WTC11 (cell line): Measurements from ENCODE around the gene SLC35G3. TPM values are rescaled to one million over a fixed set of nuclear protein-coding genes. Genes with fewer than 3 reads are reported as not detected.

Source experiments
- ATAC-seq: fragments of 200-7000 bp; cut with Tn5 transposase; 2 replicates; pipeline ENCODE4 v1.10.0; 2021; ENCODE audit warnings: mild to moderate bottlenecking, moderate library complexity
- CTCF ChIA-PET: fragments of 300-600 bp; sonication (Branson Sonifier 250); formaldehyde crosslinking; loops from one replicate; lab custom pipeline; 2021; ENCODE audit warnings: antibody characterized with exemption; lab: Charles Lee
- POLR2A ChIA-PET: fragments of 350-600 bp; sonication (Branson Sonifier 250); formaldehyde crosslinking; loops from one replicate; lab custom pipeline; 2021; ENCODE audit warnings: antibody characterized with exemption; lab: Charles Lee
- DNase-seq: peaks from one replicate; pipeline ENCODE4 v3.0.0; 2021; ENCODE audit warnings: low spot score
- H3K27ac Mint-ChIP-seq: 2 replicates; pipeline ENCODE4 v1.8.0; 2021; ENCODE audit warnings: mixed read lengths
- H3K27me3 Mint-ChIP-seq: 2 replicates; pipeline ENCODE4 v1.8.0; 2021; ENCODE audit warnings: low read depth, mild to moderate bottlenecking, moderate library complexity, mixed read lengths
- H3K36me3 Mint-ChIP-seq: 2 replicates; pipeline ENCODE4 v1.8.0; 2021; ENCODE audit warnings: mixed read lengths
- H3K4me1 Mint-ChIP-seq: 2 replicates; pipeline ENCODE4 v1.8.0; 2022; ENCODE audit warnings: mixed read lengths
- H3K4me3 Mint-ChIP-seq: 2 replicates; pipeline ENCODE4 v1.8.0; 2021; ENCODE audit warnings: mild to moderate bottlenecking, moderate library complexity, mixed read lengths
- H3K9me3 Mint-ChIP-seq: 2 replicates; pipeline ENCODE4 v1.8.0; 2021; ENCODE audit warnings: mixed read lengths
- ATF1 ChIP-seq: sonication (generic); formaldehyde crosslinking; IDR thresholded peaks from 2 replicates; pipeline ENCODE4 v1.8.1; 2023; ENCODE audit warnings: mild to moderate bottlenecking, moderate library complexity, missing genetic modification reagents
- ATF3 ChIP-seq: sonication (generic); formaldehyde crosslinking; conservative IDR thresholded peaks from 2 replicates; pipeline ENCODE4 v1.8.1; 2022; ENCODE audit warnings: mild to moderate bottlenecking, missing genetic modification reagents
- CBFB ChIP-seq: sonication (generic); formaldehyde crosslinking; IDR thresholded peaks from 2 replicates; pipeline ENCODE4 v1.8.1; 2022; ENCODE audit warnings: mild to moderate bottlenecking, low read depth, missing genetic modification reagents
- CREM ChIP-seq: sonication (generic); formaldehyde crosslinking; IDR thresholded peaks from 2 replicates; pipeline ENCODE4 v1.8.1; 2022; ENCODE audit warnings: mild to moderate bottlenecking, missing genetic modification reagents, moderate library complexity
- CTCF ChIP-seq: fragments of 200-600 bp; IDR thresholded peaks from 2 replicates; pipeline ENCODE4 v1.8.0; 2022; ENCODE audit warnings: antibody characterized with exemption
- ELF4 ChIP-seq: sonication (generic); formaldehyde crosslinking; IDR thresholded peaks from 2 replicates; pipeline ENCODE4 v1.8.1; 2022; ENCODE audit warnings: low read depth, mild to moderate bottlenecking, moderate library complexity, missing genetic modification reagents
- FOXK1 ChIP-seq: sonication (generic); formaldehyde crosslinking; IDR thresholded peaks from 2 replicates; pipeline ENCODE4 v1.8.0; 2022; ENCODE audit warnings: mild to moderate bottlenecking, moderate library complexity, missing genetic modification reagents
- GRHL2 ChIP-seq: fragments of 250-450 bp; sonication (Bioruptor Pico); IDR thresholded peaks from 2 replicates; pipeline ENCODE4 v1.8.0; 2022; ENCODE audit warnings: mild to moderate bottlenecking, moderate library complexity; ENCODE audit not compliant: insufficient replicate concordance, severe bottlenecking
- MXD4 ChIP-seq: fragments of 250-450 bp; sonication (Bioruptor Pico); IDR thresholded peaks from 2 replicates; pipeline ENCODE4 v1.8.0; 2021; ENCODE audit warnings: mild to moderate bottlenecking, moderate library complexity, borderline replicate concordance
- MYBL2 ChIP-seq: sonication (generic); formaldehyde crosslinking; IDR thresholded peaks from 2 replicates; pipeline ENCODE4 v1.8.1; 2023; ENCODE audit warnings: mild to moderate bottlenecking, moderate library complexity, missing genetic modification reagents
- PRRX2 ChIP-seq: fragments of 250-450 bp; sonication (Bioruptor Pico); IDR thresholded peaks from 2 replicates; pipeline ENCODE4 v1.8.0; 2021; ENCODE audit warnings: mild to moderate bottlenecking
- SMAD3 ChIP-seq: sonication (generic); formaldehyde crosslinking; IDR thresholded peaks from 2 replicates; pipeline ENCODE4 v1.8.0; 2022; ENCODE audit warnings: missing genetic modification reagents, mild to moderate bottlenecking, borderline replicate concordance
- SOX15 ChIP-seq: fragments of 250-450 bp; sonication (Bioruptor Pico); IDR thresholded peaks from 2 replicates; pipeline ENCODE4 v1.9.0; 2021; ENCODE audit warnings: mild to moderate bottlenecking
- USF2 ChIP-seq: sonication (generic); formaldehyde crosslinking; IDR thresholded peaks from 2 replicates; pipeline ENCODE4 v1.8.1; 2023; ENCODE audit warnings: mild to moderate bottlenecking, missing genetic modification reagents, moderate library complexity
- ZNF138 ChIP-seq: sonication (generic); formaldehyde crosslinking; conservative IDR thresholded peaks from 2 replicates; pipeline ENCODE4 v1.8.1; 2022; ENCODE audit warnings: mild to moderate bottlenecking, moderate library complexity, missing genetic modification reagents
- ZNF416 ChIP-seq: fragments of 250-450 bp; sonication (Bioruptor Pico); IDR thresholded peaks from 2 replicates; pipeline ENCODE4 v1.9.0; 2021; ENCODE audit warnings: mild to moderate bottlenecking, inconsistent platforms
- total RNA-seq: library from RNA; stranded (reverse); gene quantifications from 3 replicates; pipeline ENCODE4 v1.2.3, GENCODE V29; 2021
- TF ChIP-seq, protein P1 (sequence below): sonication (generic); formaldehyde crosslinking; IDR thresholded peaks from 2 replicates; pipeline ENCODE4 v1.8.1; 2022; ENCODE audit warnings: low read depth, missing genetic modification reagents, borderline replicate concordance
- TF ChIP-seq, protein P2 (sequence below): fragments of 250-450 bp; sonication (Bioruptor Pico); IDR thresholded peaks from 2 replicates; pipeline ENCODE4 v1.9.0; 2021; ENCODE audit warnings: mild to moderate bottlenecking
- TF ChIP-seq, protein P3 (sequence below): sonication (generic); formaldehyde crosslinking; IDR thresholded peaks from 2 replicates; pipeline ENCODE4 v1.8.1; 2023; ENCODE audit warnings: mild to moderate bottlenecking, missing genetic modification reagents
- TF ChIP-seq, protein P4 (sequence below): sonication (generic); formaldehyde crosslinking; IDR thresholded peaks from 2 replicates; pipeline ENCODE4 v1.8.0; 2022; ENCODE audit warnings: mild to moderate bottlenecking, missing genetic modification reagents
- TF ChIP-seq, protein P5 (sequence below): sonication (generic); formaldehyde crosslinking; IDR thresholded peaks from 2 replicates; pipeline ENCODE4 v1.8.1; 2022; ENCODE audit warnings: mild to moderate bottlenecking, moderate library complexity, missing genetic modification reagents

The SLC35G3 gene
- total RNA-seq, 1 experiment from 2014 or later = not detected

DNA sequence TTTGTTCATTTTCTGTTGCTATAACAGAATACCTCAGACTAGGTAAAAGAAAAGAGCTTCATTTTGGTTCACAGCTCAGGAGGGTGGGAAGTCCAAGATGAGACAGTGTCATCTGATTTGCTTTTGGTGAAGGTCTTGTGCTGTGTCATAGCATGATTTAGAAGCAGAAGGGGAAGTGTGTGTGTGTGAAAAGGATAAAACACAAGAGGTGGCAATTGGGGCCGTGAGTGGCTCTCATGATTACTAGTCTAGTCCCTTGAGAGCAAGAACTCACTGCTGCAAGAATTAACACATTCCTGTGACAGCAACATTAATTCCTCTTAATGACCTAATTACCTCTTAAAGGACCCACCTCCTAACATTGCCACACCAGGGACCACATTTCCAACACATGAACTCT is 8.3 kb downstream of the SLC35G3 start (continued):
- TF ChIP-seq USF2 (CRISPR knock-in tag) (no peak), ZNF416 (no peak), ATF3 (CRISPR knock-in tag) (no peak), CTCF (no peak), MXD4 (CRISPR knock-in tag) (no peak)
- TF ChIP-seq, protein P1, sequence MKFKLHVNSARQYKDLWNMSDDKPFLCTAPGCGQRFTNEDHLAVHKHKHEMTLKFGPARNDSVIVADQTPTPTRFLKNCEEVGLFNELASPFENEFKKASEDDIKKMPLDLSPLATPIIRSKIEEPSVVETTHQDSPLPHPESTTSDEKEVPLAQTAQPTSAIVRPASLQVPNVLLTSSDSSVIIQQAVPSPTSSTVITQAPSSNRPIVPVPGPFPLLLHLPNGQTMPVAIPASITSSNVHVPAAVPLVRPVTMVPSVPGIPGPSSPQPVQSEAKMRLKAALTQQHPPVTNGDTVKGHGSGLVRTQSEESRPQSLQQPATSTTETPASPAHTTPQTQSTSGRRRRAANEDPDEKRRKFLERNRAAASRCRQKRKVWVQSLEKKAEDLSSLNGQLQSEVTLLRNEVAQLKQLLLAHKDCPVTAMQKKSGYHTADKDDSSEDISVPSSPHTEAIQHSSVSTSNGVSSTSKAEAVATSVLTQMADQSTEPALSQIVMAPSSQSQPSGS (CRISPR knock-in tag) = no peak
- TF ChIP-seq, protein P2, sequence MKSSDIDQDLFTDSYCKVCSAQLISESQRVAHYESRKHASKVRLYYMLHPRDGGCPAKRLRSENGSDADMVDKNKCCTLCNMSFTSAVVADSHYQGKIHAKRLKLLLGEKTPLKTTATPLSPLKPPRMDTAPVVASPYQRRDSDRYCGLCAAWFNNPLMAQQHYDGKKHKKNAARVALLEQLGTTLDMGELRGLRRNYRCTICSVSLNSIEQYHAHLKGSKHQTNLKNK (CRISPR knock-in tag) = no peak
- TF ChIP-seq, protein P3, sequence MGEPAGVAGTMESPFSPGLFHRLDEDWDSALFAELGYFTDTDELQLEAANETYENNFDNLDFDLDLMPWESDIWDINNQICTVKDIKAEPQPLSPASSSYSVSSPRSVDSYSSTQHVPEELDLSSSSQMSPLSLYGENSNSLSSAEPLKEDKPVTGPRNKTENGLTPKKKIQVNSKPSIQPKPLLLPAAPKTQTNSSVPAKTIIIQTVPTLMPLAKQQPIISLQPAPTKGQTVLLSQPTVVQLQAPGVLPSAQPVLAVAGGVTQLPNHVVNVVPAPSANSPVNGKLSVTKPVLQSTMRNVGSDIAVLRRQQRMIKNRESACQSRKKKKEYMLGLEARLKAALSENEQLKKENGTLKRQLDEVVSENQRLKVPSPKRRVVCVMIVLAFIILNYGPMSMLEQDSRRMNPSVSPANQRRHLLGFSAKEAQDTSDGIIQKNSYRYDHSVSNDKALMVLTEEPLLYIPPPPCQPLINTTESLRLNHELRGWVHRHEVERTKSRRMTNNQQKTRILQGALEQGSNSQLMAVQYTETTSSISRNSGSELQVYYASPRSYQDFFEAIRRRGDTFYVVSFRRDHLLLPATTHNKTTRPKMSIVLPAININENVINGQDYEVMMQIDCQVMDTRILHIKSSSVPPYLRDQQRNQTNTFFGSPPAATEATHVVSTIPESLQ = no peak
- TF ChIP-seq, all 79 proteins: peak for 0

DNA sequence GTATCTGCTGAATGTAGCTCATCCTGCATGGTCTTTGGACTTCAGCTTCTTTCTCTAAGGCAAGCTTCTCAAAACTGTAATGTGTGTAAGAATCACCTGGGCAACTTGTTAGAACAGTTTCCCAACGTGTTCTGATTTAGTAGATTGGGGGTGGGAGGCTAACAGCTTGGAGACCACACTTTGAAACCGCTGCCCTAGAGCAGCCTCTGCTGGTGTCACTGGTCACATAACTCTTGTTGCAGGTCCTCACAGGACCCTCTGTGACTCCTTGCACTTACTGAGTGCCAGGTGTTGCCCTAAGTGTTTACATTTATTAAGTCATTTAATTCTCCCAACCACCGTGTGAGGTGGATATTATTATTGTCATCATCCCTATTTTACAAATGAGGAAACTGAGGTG is 9.9 kb downstream of the SLC35G3 start:
- Mint-ChIP-seq H3K4me3 (no peak overlapping the region), H3K27me3 (peaks cover 16% of the 10 kb centered on the region), H3K27ac (no peak overlapping the region), H3K36me3 (no peaks in the 10 kb centered on the region), H3K4me1 (no peaks in the 10 kb centered on the region), H3K9me3 (peaks cover 6% of the 10 kb centered on the region)
- ATAC-seq (0 out of 2 replicates have a peak, but pooled peaks have one; percentile 22), DNase-seq (no peak)
- ChIA-PET POLR2A (interaction anchor here (0.7 kb wide), 1 partner anchor 1510 kb away, joined by 3 read pairs; no protein-coding TSS in a partner anchor), CTCF (interaction anchor here (0.6 kb wide), 1 partner anchor 354 kb away, joined by 3 read pairs; no protein-coding TSS in a partner anchor)
- TF ChIP-seq CREM (CRISPR knock-in tag) (no peak), GRHL2 (CRISPR knock-in tag) (no peak), ZNF416 (no peak), ATF3 (CRISPR knock-in tag) (no peak), MYBL2 (no peak), ZNF138 (no peak), ATF1 (CRISPR knock-in tag) (no peak), CBFB (CRISPR knock-in tag) (no peak), SMAD3 (no peak), FOXK1 (CRISPR knock-in tag) (no peak), PRRX2 (CRISPR knock-in tag) (no peak), ELF4 (CRISPR knock-in tag) (no peak), SOX15 (CRISPR knock-in tag) (no peak)
- TF ChIP-seq, protein P4, sequence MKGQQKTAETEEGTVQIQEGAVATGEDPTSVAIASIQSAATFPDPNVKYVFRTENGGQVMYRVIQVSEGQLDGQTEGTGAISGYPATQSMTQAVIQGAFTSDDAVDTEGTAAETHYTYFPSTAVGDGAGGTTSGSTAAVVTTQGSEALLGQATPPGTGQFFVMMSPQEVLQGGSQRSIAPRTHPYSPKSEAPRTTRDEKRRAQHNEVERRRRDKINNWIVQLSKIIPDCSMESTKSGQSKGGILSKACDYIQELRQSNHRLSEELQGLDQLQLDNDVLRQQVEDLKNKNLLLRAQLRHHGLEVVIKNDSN (CRISPR knock-in tag) = no peak
- TF ChIP-seq, protein P5, sequence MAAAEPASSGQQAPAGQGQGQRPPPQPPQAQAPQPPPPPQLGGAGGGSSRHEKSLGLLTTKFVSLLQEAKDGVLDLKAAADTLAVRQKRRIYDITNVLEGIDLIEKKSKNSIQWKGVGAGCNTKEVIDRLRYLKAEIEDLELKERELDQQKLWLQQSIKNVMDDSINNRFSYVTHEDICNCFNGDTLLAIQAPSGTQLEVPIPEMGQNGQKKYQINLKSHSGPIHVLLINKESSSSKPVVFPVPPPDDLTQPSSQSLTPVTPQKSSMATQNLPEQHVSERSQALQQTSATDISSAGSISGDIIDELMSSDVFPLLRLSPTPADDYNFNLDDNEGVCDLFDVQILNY (CRISPR knock-in tag) = no peak
